Stimulated activated CD4-positive, alpha-beta T cell treated with anti-CD3 and anti-CD28 coated beads, Interleukin-2, amount 100 ng/mL, for 24 hours (primary cell): ENCODE results near the gene ARHGAP29.
"Not testable (repeated sequence)": the region's sequence is repeated elsewhere in the genome, so short reads cannot be mapped to it uniquely, and the experiment has no call there.

Experiments
- DNase-seq, 2 donors: peaks; one replicate each; pipeline ENCODE4 v3.0.0-alpha.2; 2020

Gene ARHGAP29

GRCh38 chr1:94169126-94169525 lies 68.3 kb downstream of the ARHGAP29 start:
- DNase-seq, result no peak

GRCh38 chr1:94165843-94166242 lies 71.5 kb downstream of the ARHGAP29 start:
- no peak for DNase-seq

- not testable (repeated sequence) for DNase-seq
These were observed 72.5 kb downstream of the ARHGAP29 start for GRCh38 chr1:94164885-94165284.

- DNase-seq, result not testable (repeated sequence)
These were observed 73.3 kb downstream of the ARHGAP29 start for GRCh38 chr1:94164121-94164520.

- not testable (repeated sequence) for DNase-seq
These were observed 74.1 kb downstream of the ARHGAP29 start for GRCh38 chr1:94163249-94163648.

GRCh38 chr1:94160811-94161210 lies 76.6 kb downstream of the ARHGAP29 start:
- no peak for DNase-seq

- no peak for DNase-seq
These were observed 81.2 kb downstream of the ARHGAP29 start for GRCh38 chr1:94156096-94156625.

GRCh38 chr1:94154989-94155388 lies 82.4 kb downstream of the ARHGAP29 start:
- no peak for DNase-seq

GRCh38 chr1:94153133-94153532 lies 84.3 kb downstream of the ARHGAP29 start:
- no peak for DNase-seq

- not testable (repeated sequence) for DNase-seq
These were observed 88.2 kb downstream of the ARHGAP29 start for GRCh38 chr1:94149166-94149565.

- no peak for DNase-seq
These were observed 91.1 kb downstream of the ARHGAP29 start for GRCh38 chr1:94146273-94146672.

GRCh38 chr1:94144836-94145235 lies 92.5 kb downstream of the ARHGAP29 start:
- no peak for DNase-seq

GRCh38 chr1:94143809-94144176 lies 93.6 kb downstream of the ARHGAP29 start:
- DNase-seq, result no peak

- no peak for DNase-seq
These were observed 94.1 kb downstream of the ARHGAP29 start for GRCh38 chr1:94143173-94143808.

GRCh38 chr1:94142583-94142982 lies 94.8 kb downstream of the ARHGAP29 start:
- DNase-seq, result no peak

- DNase-seq, result no peak
These were observed 95.4 kb downstream of the ARHGAP29 start for GRCh38 chr1:94142022-94142421.

- no peak for DNase-seq
These were observed 105.3 kb downstream of the ARHGAP29 start for GRCh38 chr1:94132111-94132510.

GRCh38 chr1:94130851-94131595 lies 106.4 kb downstream of the ARHGAP29 start:
- no peak for DNase-seq

- no peak for DNase-seq
These were observed 110.7 kb downstream of the ARHGAP29 start for GRCh38 chr1:94126651-94127050.

- no peak for DNase-seq
These were observed 111.6 kb downstream of the ARHGAP29 start for GRCh38 chr1:94125551-94126514.

GRCh38 chr1:94124538-94124937 lies 112.8 kb downstream of the ARHGAP29 start:
- no peak for DNase-seq

GRCh38 chr1:94122201-94122970 lies 115.0 kb downstream of the ARHGAP29 start:
- DNase-seq, result no peak
